Measurements from ENCODE around the gene LDHAL6A. TPM values are rescaled to one million over a fixed set of nuclear protein-coding genes. Genes with fewer than 3 reads are reported as not detected.

Gene LDHAL6A
- total and polyA plus RNA-seq, 2 donors from 2014 or later: 0.47 TPM; not detected in 1

GRCh38 chr11:18492888-18493287 is 37.2 kb downstream of the LDHAL6A start:
- no peak overlapping the region for H3K9ac ChIP-seq (ENCODE audit: low read length in 3 of 3)
- H3K36me3 ChIP-seq (ENCODE audit: control insufficient read depth in 2 of 3, insufficient read depth in 3 of 3, low read length in 3 of 3): peaks cover 5% of the 10 kb centered on the region in 3 donors
- peak in 1 of 5 donors; percentile 12 for DNase-seq
- FAIRE-seq: no peak
- intact Hi-C loops (cut with DNase I): no loop called here
- no peaks in the 10 kb centered on the region for H3K27me3 ChIP-seq (ENCODE audit: control insufficient read depth, insufficient read depth, low read length)
- no peaks in the 10 kb centered on the region for H3K4me1 ChIP-seq (ENCODE audit: control insufficient read depth in 2 of 3, insufficient read depth in 2 of 3, low read depth in 1 of 3, low read length in 3 of 3)
- no peak overlapping the region for H3K27ac ChIP-seq (ENCODE audit: low read depth in 2 of 2, low read length in 2 of 2)
- no peak overlapping the region for H3K4me3 ChIP-seq (ENCODE audit: low read length in 3 of 3)
- TF ChIP-seq, protein P1, sequence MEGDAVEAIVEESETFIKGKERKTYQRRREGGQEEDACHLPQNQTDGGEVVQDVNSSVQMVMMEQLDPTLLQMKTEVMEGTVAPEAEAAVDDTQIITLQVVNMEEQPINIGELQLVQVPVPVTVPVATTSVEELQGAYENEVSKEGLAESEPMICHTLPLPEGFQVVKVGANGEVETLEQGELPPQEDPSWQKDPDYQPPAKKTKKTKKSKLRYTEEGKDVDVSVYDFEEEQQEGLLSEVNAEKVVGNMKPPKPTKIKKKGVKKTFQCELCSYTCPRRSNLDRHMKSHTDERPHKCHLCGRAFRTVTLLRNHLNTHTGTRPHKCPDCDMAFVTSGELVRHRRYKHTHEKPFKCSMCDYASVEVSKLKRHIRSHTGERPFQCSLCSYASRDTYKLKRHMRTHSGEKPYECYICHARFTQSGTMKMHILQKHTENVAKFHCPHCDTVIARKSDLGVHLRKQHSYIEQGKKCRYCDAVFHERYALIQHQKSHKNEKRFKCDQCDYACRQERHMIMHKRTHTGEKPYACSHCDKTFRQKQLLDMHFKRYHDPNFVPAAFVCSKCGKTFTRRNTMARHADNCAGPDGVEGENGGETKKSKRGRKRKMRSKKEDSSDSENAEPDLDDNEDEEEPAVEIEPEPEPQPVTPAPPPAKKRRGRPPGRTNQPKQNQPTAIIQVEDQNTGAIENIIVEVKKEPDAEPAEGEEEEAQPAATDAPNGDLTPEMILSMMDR (IDR thresholded peaks at IDR 0.05; ENCODE audit: borderline replicate concordance, extremely low read depth, insufficient read depth): no peak
- no peaks in the 10 kb centered on the region for H3K9me3 ChIP-seq (ENCODE audit: control insufficient read depth in 2 of 3, insufficient read depth in 1 of 3, low read length in 3 of 3)

DNA sequence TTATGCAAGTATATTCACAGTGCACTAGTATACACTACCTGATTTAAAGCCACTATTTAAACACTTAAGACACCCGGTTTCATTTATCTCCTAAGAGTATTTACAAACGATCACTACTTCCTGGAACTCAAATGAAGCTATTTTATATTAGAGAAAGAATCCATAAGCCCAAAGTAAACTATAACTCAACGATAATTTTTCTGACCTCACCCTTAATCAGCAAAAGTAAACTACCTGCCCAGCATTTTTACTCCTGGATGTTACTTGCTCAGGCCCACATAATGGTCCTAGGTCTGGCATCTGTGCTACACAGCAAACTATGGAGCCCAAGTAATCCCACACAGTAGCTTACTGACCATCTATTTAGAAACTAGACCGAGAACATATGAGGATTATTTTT is 37.7 kb downstream of the LDHAL6A start:
- DNase-seq: no peak
- Histone ChIP-seq H3K4me3 (ENCODE audit: low read length in 3 of 3) (no peak overlapping the region), H3K9ac (ENCODE audit: low read length in 3 of 3) (no peak overlapping the region), H3K9me3 (ENCODE audit: control insufficient read depth in 2 of 3, insufficient read depth in 1 of 3, low read length in 3 of 3) (no peaks in the 10 kb centered on the region), H3K4me1 (ENCODE audit: control insufficient read depth in 2 of 3, insufficient read depth in 2 of 3, low read depth in 1 of 3, low read length in 3 of 3) (no peaks in the 10 kb centered on the region), H3K27me3 (ENCODE audit: control insufficient read depth, insufficient read depth, low read length) (no peaks in the 10 kb centered on the region), H3K27ac (ENCODE audit: low read depth in 2 of 2, low read length in 2 of 2) (no peak overlapping the region), H3K36me3 (ENCODE audit: control insufficient read depth in 2 of 3, insufficient read depth in 3 of 3, low read length in 3 of 3) (peaks cover 5% of the 10 kb centered on the region in 3 donors)
- intact Hi-C loops (cut with DNase I): no loop called here
- FAIRE-seq: no peak
- TF ChIP-seq, protein P1 (IDR thresholded peaks at IDR 0.05; ENCODE audit: borderline replicate concordance, extremely low read depth, insufficient read depth): no peak

DNA sequence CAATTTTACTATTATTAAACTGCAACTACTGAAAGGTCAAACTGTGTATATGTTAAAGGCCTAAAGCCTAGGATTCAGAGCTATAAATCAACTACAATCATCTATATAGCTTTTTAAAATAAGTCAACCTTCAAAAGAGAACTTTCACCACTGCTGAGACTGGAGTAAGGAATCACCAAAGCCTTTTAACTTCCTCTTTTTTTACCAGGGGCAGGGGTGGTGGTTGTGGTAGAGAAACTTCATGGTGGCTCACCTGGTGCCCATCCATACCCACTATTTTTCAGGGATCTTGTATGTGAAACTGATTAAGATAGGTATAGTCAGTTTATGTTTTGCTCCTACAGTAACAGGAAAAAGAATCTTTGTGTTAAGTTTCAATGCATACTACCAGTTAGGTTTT is 39.6 kb downstream of the LDHAL6A start:
- Histone ChIP-seq H3K9me3 (ENCODE audit: control insufficient read depth in 2 of 3, insufficient read depth in 1 of 3, low read length in 3 of 3) (no peaks in the 10 kb centered on the region), H3K4me3 (ENCODE audit: low read length in 3 of 3) (no peak overlapping the region), H3K9ac (ENCODE audit: low read length in 3 of 3) (no peak overlapping the region), H3K36me3 (ENCODE audit: control insufficient read depth in 2 of 3, insufficient read depth in 3 of 3, low read length in 3 of 3) (peaks cover 2 to 12% (median 8%) of the 10 kb centered on the region in 3 donors), H3K4me1 (ENCODE audit: control insufficient read depth in 2 of 3, insufficient read depth in 2 of 3, low read depth in 1 of 3, low read length in 3 of 3) (no peaks in the 10 kb centered on the region), H3K27me3 (ENCODE audit: control insufficient read depth, insufficient read depth, low read length) (no peaks in the 10 kb centered on the region), H3K27ac (ENCODE audit: low read depth in 2 of 2, low read length in 2 of 2) (no peak overlapping the region)
- no peak for FAIRE-seq
- TF ChIP-seq, protein P1 (IDR thresholded peaks at IDR 0.05; ENCODE audit: borderline replicate concordance, extremely low read depth, insufficient read depth): no peak
- DNase-seq: no peak
- intact Hi-C loops (cut with DNase I): no loop called here

DNA sequence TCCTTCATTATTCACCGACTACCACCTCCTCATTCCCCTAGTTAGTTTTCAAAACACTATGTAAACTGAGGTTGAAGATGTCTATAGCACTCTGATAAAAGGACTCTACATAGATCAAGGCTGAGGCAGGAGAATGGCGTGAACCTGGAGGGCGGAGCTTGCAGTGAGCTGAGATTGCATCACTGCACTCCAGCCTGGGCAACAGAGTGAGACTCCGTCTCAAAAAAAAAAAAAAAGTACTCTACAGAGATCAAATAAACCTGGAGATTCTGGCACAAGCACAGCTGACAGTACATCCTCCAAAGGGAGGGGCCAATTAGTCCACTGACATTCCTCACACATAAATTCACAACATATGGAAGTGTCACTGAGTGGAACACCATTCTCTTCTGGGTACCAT is 40.0 kb downstream of the LDHAL6A start:
- FAIRE-seq (no peak), DNase-seq (no peak)
- Histone ChIP-seq H3K27me3 (ENCODE audit: control insufficient read depth, insufficient read depth, low read length) (no peaks in the 10 kb centered on the region), H3K4me1 (ENCODE audit: control insufficient read depth in 2 of 3, insufficient read depth in 2 of 3, low read depth in 1 of 3, low read length in 3 of 3) (no peaks in the 10 kb centered on the region), H3K36me3 (ENCODE audit: control insufficient read depth in 2 of 3, insufficient read depth in 3 of 3, low read length in 3 of 3) (peaks cover 2 to 10% (median 8%) of the 10 kb centered on the region in 3 donors), H3K9me3 (ENCODE audit: control insufficient read depth in 2 of 3, insufficient read depth in 1 of 3, low read length in 3 of 3) (no peaks in the 10 kb centered on the region), H3K27ac (ENCODE audit: low read depth in 2 of 2, low read length in 2 of 2) (no peak overlapping the region), H3K4me3 (ENCODE audit: low read length in 3 of 3) (no peak overlapping the region), H3K9ac (ENCODE audit: low read length in 3 of 3) (no peak overlapping the region)
- TF ChIP-seq, protein P1 (IDR thresholded peaks at IDR 0.05; ENCODE audit: borderline replicate concordance, extremely low read depth, insufficient read depth): no peak
- intact Hi-C loops (cut with DNase I): no loop called here

All from kidney (tissue), 14 donors.